Epithelial cell of proximal tubule (primary cell): ENCODE data around the gene MFAP5. TPM values are rescaled to one million over a fixed set of nuclear protein-coding genes. Genes with fewer than 3 reads are reported as not detected.
"Not testable (repeated sequence)": the region's sequence is repeated elsewhere in the genome, so short reads cannot be mapped to it uniquely, and the experiment has no call there.

Experiments
- DNase-seq: peaks from one replicate; pipeline ENCODE4 v3.0.0-alpha.2; 2011; ENCODE audit warnings: low read depth
- H3K4me3 ChIP-seq: 2 replicates; pipeline ENCODE4 v1.5.1; 2011; ENCODE audit warnings: low read depth, mild to moderate bottlenecking, low read length
- CTCF ChIP-seq: conservative IDR thresholded peaks from 2 replicates; pipeline ENCODE4 v1.5.1; 2012; ENCODE audit warnings: low read depth, mild to moderate bottlenecking, low read length
- total RNA-seq: library from RNA; depleted of rRNA; stranded (reverse); fragments of >200 nt; gene quantifications from 2 replicates; pipeline ENCODE4 v1.2.3, GENCODE V29; 2015

MFAP5 gene
- total RNA-seq, 1 donor from 2014 or later: 0.75 TPM

- no peak overlapping the region for H3K4me3 ChIP-seq
- no peak for DNase-seq
- TF ChIP-seq CTCF: no peak
These were observed 32.5 kb downstream of the MFAP5 start for GRCh38 chr12:8630131-8630530.

- TF ChIP-seq CTCF: no peak
- no peak overlapping the region for H3K4me3 ChIP-seq
- peak; percentile 66 for DNase-seq
These were observed 33.1 kb downstream of the MFAP5 start for GRCh38 chr12:8629486-8630033.

GRCh38 chr12:8628731-8629130, 33.9 kb downstream of the MFAP5 start:
- H3K4me3 ChIP-seq: no peak overlapping the region
- no peak for DNase-seq
- no peak for TF ChIP-seq CTCF

GRCh38 chr12:8624750-8625149, 37.9 kb downstream of the MFAP5 start:
- not testable (repeated sequence) for H3K4me3 ChIP-seq, DNase-seq

GRCh38 chr12:8622646-8623045, 40.0 kb downstream of the MFAP5 start:
- TF ChIP-seq CTCF: no peak
- H3K4me3 ChIP-seq: no peak overlapping the region
- no peak for DNase-seq

GRCh38 chr12:8615206-8615605, 47.4 kb downstream of the MFAP5 start:
- DNase-seq: no peak
- no peak for TF ChIP-seq CTCF
- no peak overlapping the region for H3K4me3 ChIP-seq

- H3K4me3 ChIP-seq, DNase-seq: not testable (repeated sequence)
These were observed 48.7 kb downstream of the MFAP5 start for GRCh38 chr12:8613881-8614280.

DNA sequence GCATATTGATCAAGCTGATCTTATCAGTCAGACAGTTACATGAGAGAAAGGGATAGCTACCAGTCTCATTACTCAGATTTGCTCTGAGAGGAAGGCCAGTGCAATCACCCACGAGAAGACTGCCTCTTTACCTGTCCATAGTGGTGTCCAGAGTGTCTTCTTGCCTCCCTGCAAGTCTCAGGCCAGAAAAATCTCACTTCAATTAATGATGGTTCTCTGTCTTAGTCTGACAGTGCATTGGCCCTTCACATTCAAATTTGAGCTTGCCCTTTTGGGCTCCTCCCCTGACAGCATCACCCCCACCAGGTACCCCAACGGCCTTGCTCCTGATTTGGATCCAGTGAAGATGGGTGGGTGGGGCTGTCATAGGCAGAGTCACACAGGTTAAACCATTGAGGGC, 50.0 kb downstream of the MFAP5 start, which contains the start of gene AICDA:
TSS of gene AICDA (minus strand) at position 231 of the 400 bp plus-strand sequence. CDS start at position 139, 92 bp downstream.
- no peak for TF ChIP-seq CTCF
- DNase-seq: no peak
- no peak within 1 kb of the TSS for H3K4me3 ChIP-seq
